GM23338 (cell line): ENCODE data around the gene ATL2.

ENCODE experiments used
- CREB1 ChIP-seq: fragments of 250-450 bp; sonication (Bioruptor Pico); IDR thresholded peaks from 2 replicates; pipeline ENCODE4 v1.5.0; 2020; ENCODE audit warnings: low read depth, mild to moderate bottlenecking, moderate library complexity
- CTCF ChIP-seq, 2 experiments: fragments of 200-600 bp in 1 of 2; sonication (generic) in 1 of 2; conservative IDR thresholded peaks; 2 replicates each; pipeline versions ENCODE4 v1.5.1 to v1.6.1; 2016 to 2017; ENCODE audit warnings: antibody characterized with exemption in 2 of 2, low read depth in 2 of 2, mild to moderate bottlenecking in 2 of 2, moderate library complexity in 1 of 2
- EZH2 ChIP-seq: fragments of 200-600 bp; sonication (generic); IDR thresholded peaks from one replicate; pipeline ENCODE4 v1.8.0; 2017; ENCODE audit warnings: antibody characterized with exemption, mild to moderate bottlenecking, low read depth; ENCODE audit not compliant: unreplicated experiment
- EZH2phosphoT487 ChIP-seq: fragments of 200-600 bp; sonication (generic); IDR thresholded peaks from one replicate; pipeline ENCODE4 v1.8.1; 2018; ENCODE audit warnings: antibody characterized with exemption; ENCODE audit not compliant: unreplicated experiment
- POLR2AphosphoS5 ChIP-seq: IDR thresholded peaks from 2 replicates; pipeline ENCODE4 v1.6.1; 2016; ENCODE audit warnings: antibody characterized with exemption, low read depth
- REST ChIP-seq: IDR thresholded peaks from one replicate; pipeline ENCODE4 v1.6.1; 2018; ENCODE audit warnings: antibody characterized with exemption; ENCODE audit not compliant: unreplicated experiment
- STAT1 ChIP-seq: IDR thresholded peaks from one replicate; pipeline ENCODE4 v1.6.1; 2016; ENCODE audit warnings: antibody characterized with exemption; ENCODE audit not compliant: unreplicated experiment
- TF ChIP-seq, protein P1 (sequence below): IDR thresholded peaks from 2 replicates; pipeline ENCODE4 v1.6.1; 2016; ENCODE audit warnings: antibody characterized with exemption

DNA sequence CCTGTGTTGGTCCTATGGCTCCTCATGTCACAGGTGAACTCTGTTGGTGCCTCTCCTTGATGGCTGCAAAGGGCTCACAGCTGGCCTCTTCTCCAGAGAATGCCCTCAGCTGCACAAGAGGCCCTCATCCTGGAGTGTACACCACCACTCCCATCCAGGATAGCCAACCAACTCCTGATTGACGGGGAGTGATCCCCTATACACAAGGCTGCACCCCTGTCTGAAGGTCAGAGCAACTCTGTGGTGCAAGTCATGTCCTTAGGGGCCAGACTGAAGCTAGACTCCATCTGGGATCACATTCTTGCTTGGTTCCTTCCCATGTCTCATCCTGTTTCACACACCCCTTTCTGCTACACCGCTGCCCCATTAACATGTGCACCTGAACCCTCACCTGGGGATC lies 41.7 kb upstream of the ATL2 start:
- TF ChIP-seq EZH2phosphoT487 (no peak), POLR2AphosphoS5 (no peak), EZH2 (no peak), CTCF (conservative IDR thresholded peaks at IDR 0.05; ENCODE audit: low read depth in 2 of 2) (no peak), REST (no peak), CREB1 (CRISPR knock-in tag) (no peak), STAT1 (no peak)
- TF ChIP-seq, protein P1, sequence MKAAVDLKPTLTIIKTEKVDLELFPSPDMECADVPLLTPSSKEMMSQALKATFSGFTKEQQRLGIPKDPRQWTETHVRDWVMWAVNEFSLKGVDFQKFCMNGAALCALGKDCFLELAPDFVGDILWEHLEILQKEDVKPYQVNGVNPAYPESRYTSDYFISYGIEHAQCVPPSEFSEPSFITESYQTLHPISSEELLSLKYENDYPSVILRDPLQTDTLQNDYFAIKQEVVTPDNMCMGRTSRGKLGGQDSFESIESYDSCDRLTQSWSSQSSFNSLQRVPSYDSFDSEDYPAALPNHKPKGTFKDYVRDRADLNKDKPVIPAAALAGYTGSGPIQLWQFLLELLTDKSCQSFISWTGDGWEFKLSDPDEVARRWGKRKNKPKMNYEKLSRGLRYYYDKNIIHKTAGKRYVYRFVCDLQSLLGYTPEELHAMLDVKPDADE: no peak
